ENCODE data around the gene COL1A2. TPM values are rescaled to one million over a fixed set of nuclear protein-coding genes. Genes with fewer than 3 reads are reported as not detected.

The COL1A2 gene
- total and polyA plus RNA-seq, 2 of the 8 experiments (the other 6 are each of a cell fraction or from before 2014, with no cell fraction given), result 45.2 to 87.2 TPM

DNA sequence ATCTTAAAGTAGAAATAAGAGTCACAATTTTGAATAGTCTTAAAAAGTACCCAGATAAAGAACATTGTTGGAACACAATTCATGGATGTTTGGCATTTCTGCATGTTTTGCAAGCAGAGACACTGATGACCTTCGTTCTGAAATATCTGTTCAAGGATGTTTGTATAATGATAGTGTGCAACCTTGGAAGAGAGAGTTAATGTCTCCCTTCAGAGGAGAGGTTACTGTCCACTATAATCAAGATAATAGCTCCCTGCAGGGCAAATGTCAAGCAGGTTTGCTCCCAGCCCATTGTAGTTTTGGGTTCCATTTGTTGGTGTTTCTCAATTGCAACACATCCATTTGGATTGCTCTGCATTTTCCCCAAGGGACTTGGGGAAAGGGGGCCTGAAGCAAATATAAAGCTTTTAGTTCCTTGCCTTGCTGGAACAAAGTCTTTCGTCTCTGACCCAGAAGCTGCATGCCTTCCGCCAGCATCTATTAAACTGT, 45.2 kb downstream of the COL1A2 start:
- H3K27me3 ChIP-seq (replicated peaks in 1 of 4; ENCODE audit: control insufficient read depth in 3 of 4, extremely low read depth in 1 of 4, insufficient read depth in 3 of 4, low read length in 3 of 4), result no peaks in the 10 kb centered on the region
- no peak overlapping the region for H4K91ac ChIP-seq (replicated peaks; ENCODE audit: insufficient read length, low read length)
- H3K4me2 ChIP-seq (ENCODE audit: insufficient read depth in 1 of 2, low read depth in 2 of 2, low read length in 2 of 2), result no peak overlapping the region
- H2AK5ac ChIP-seq (ENCODE audit: low read depth, low read length), result no peak overlapping the region
- H3K79me2 ChIP-seq (ENCODE audit: control insufficient read depth in 1 of 2, insufficient read depth in 2 of 2, low read length in 2 of 2), result no peaks in the 10 kb centered on the region
- POLR2A ChIA-PET (ENCODE audit: partially characterized antibody), result no interaction called here
- H2BK20ac ChIP-seq (ENCODE audit: low read length), result no peak overlapping the region
- FAIRE-seq, result no peak
- H4K5ac ChIP-seq (ENCODE audit: insufficient read length, low read depth, low read length), result no peak overlapping the region
- H2BK15ac ChIP-seq (ENCODE audit: low read length), result no peak overlapping the region
- WGBS, 2 experiments (ENCODE audit: extremely low coverage in 1 of 2, insufficient coverage in 1 of 2, insufficient read length in 1 of 2, insufficient replicate concordance in 2 of 2, low coverage in 1 of 2, low lambda C conversion rate in 2 of 2, missing lambda C conversion rate in 1 of 2), result 86% methylated on average over 3 of the region's 3 CpGs; no CpG with 5 or more reads in 1 of the 2 experiments
- DNase-seq (ENCODE audit: low read depth in 1 of 2, low spot score in 2 of 2), result no peak
- no peak overlapping the region for H3K27ac ChIP-seq (ENCODE audit: low read depth, low read length)
- no peak overlapping the region for H3K4me3 ChIP-seq (ENCODE audit: extremely low read depth in 1 of 4, insufficient read depth in 2 of 4, low read depth in 3 of 4, low read length in 4 of 4)
- H2AFZ ChIP-seq (ENCODE audit: low read length), result no peak overlapping the region
- no peaks in the 10 kb centered on the region for H3K4me1 ChIP-seq (replicated peaks in 1 of 4; ENCODE audit: control insufficient read depth in 3 of 4, insufficient read depth in 4 of 4, low read length in 3 of 4)
- H2BK5ac ChIP-seq (ENCODE audit: low read depth, low read length), result no peak overlapping the region
- H4K20me1 ChIP-seq (replicated peaks in 1 of 2; ENCODE audit: control insufficient read depth in 1 of 2, insufficient read depth in 2 of 2, low read length in 2 of 2), result no peaks in the 10 kb centered on the region
- no peak overlapping the region for H3K14ac ChIP-seq (ENCODE audit: insufficient read length)
- H2BK120ac ChIP-seq (replicated peaks; ENCODE audit: low read depth, low read length), result no peak overlapping the region
- H3K23ac ChIP-seq (ENCODE audit: insufficient read length), result no peak overlapping the region
- H3K4ac ChIP-seq (replicated peaks; ENCODE audit: insufficient read length, low read depth, low read length), result no peak overlapping the region
- H3K56ac ChIP-seq (replicated peaks; ENCODE audit: insufficient read length, low read depth, low read length), result no peak overlapping the region
- no peak overlapping the region for H3K9ac ChIP-seq (replicated peaks in 1 of 4; ENCODE audit: extremely low read depth in 1 of 4, low read depth in 3 of 4, low read length in 3 of 4)
- no peaks in the 10 kb centered on the region for H3K23me2 ChIP-seq (ENCODE audit: low read depth, low read length)
- no peaks in the 10 kb centered on the region for H3K79me1 ChIP-seq (ENCODE audit: low read depth, low read length)
- no peaks in the 10 kb centered on the region for H3K36me3 ChIP-seq (ENCODE audit: control insufficient read depth in 2 of 4, insufficient read depth in 4 of 4, low read length in 3 of 4)
- H3K18ac ChIP-seq (ENCODE audit: extremely low read depth, low read length), result no peak overlapping the region
- no peaks in the 10 kb centered on the region for H3K9me3 ChIP-seq (ENCODE audit: insufficient read depth in 2 of 2, low read depth in 1 of 2, low read length in 1 of 2)
- H2BK12ac ChIP-seq (ENCODE audit: low read depth, low read length), result no peak overlapping the region
- no peak overlapping the region for H4K8ac ChIP-seq (ENCODE audit: extremely low read depth, insufficient read depth, low read length)
- CTCF ChIA-PET (ENCODE audit: partially characterized antibody), result interaction anchor here (0.7 to 2.2 kb wide), 8 partner anchors 10 to 1040 kb away, joined by 3 to 7 read pairs (median 3); no protein-coding TSS in a partner anchor
- TF ChIP-seq JUN (IDR thresholded peaks at IDR 0.05; ENCODE audit: low read depth, low read length), result no peak
- TF ChIP-seq POU5F1 (IDR thresholded peaks at IDR 0.05; ENCODE audit: low read depth, low read length), result no peak
- no peak for TF ChIP-seq NANOG (IDR thresholded peaks at IDR 0.05; ENCODE audit: insufficient read depth, low read depth, low read length, poor library complexity, severe bottlenecking)
- no peak for TF ChIP-seq NRF1 (IDR thresholded peaks at IDR 0.05; ENCODE audit: low read depth, low read length)
- no peak for TF ChIP-seq RBBP5 (IDR thresholded peaks at IDR 0.05; ENCODE audit: borderline replicate concordance, low read depth, low read length)
- TF ChIP-seq SIRT6 (IDR thresholded peaks at IDR 0.05; ENCODE audit: low read length), result no peak
- no peak for TF ChIP-seq YY1 (IDR thresholded peaks at IDR 0.05; ENCODE audit: low read depth, low read length)
- no peak for TF ChIP-seq RNF2 (IDR thresholded peaks at IDR 0.05; ENCODE audit: borderline replicate concordance, low read depth, low read length, missing control alignments, poor library complexity, severe bottlenecking)
- TF ChIP-seq TAF7 (optimal IDR thresholded peaks at IDR 0.05; ENCODE audit: borderline replicate concordance, low read depth, low read length), result no peak
- TF ChIP-seq FOSL1 (IDR thresholded peaks at IDR 0.05; ENCODE audit: insufficient read depth, low read depth, low read length), result no peak
- no peak for TF ChIP-seq POLR2A (IDR thresholded peaks at IDR 0.05; ENCODE audit: control extremely low read depth in 1 of 2, low read depth in 2 of 2, low read length in 2 of 2)
- no peak for TF ChIP-seq CHD1 (IDR thresholded peaks at IDR 0.05; ENCODE audit: low read depth, low read length)
- TF ChIP-seq EP300 (IDR thresholded peaks at IDR 0.05; ENCODE audit: borderline replicate concordance in 1 of 2, low read depth in 2 of 2, low read length in 2 of 2), result no peak
- TF ChIP-seq GTF2F1 (IDR thresholded peaks at IDR 0.05; ENCODE audit: borderline replicate concordance, low read depth, low read length), result no peak
